ENCODE data around the gene PRR30.

Gene PRR30

GRCh38 chr2:27100036-27100435, 39.2 kb downstream of the PRR30 start:
- no peak for DNase-seq (ENCODE audit: low read depth)
- in situ Hi-C loops (cut with HindIII; ENCODE audit: low sequenced_read_pairs): no loop called here
- no peak for TF ChIP-seq CTCF (IDR thresholded peaks at IDR 0.05; ENCODE audit: low read depth, low read length, missing control alignments)
- H3K4me3 ChIP-seq (ENCODE audit: low read depth, low read length): no peak overlapping the region

GRCh38 chr2:27099334-27099955, 39.8 kb downstream of the PRR30 start:
- in situ Hi-C loops (cut with HindIII; ENCODE audit: low sequenced_read_pairs): no loop called here
- no peak for DNase-seq (ENCODE audit: low read depth)
- H3K4me3 ChIP-seq (ENCODE audit: low read depth, low read length): no peak overlapping the region
- no peak for TF ChIP-seq CTCF (IDR thresholded peaks at IDR 0.05; ENCODE audit: low read depth, low read length, missing control alignments)

- in situ Hi-C loops (cut with HindIII; ENCODE audit: low sequenced_read_pairs): no loop called here
- no peak overlapping the region for H3K4me3 ChIP-seq (ENCODE audit: low read depth, low read length)
- DNase-seq (ENCODE audit: low read depth): no peak
- no peak for TF ChIP-seq CTCF (IDR thresholded peaks at IDR 0.05; ENCODE audit: low read depth, low read length, missing control alignments)
Observed at GRCh38 chr2:27097341-27097740, 41.9 kb downstream of the PRR30 start.

- H3K4me3 ChIP-seq (ENCODE audit: low read depth, low read length): no peak overlapping the region
- DNase-seq (ENCODE audit: low read depth): no peak
- TF ChIP-seq CTCF (IDR thresholded peaks at IDR 0.05; ENCODE audit: low read depth, low read length, missing control alignments): no peak
- in situ Hi-C loops (cut with HindIII; ENCODE audit: low sequenced_read_pairs): no loop called here
Observed at GRCh38 chr2:27096748-27097297, 42.4 kb downstream of the PRR30 start.

- in situ Hi-C loops (cut with HindIII; ENCODE audit: low sequenced_read_pairs): no loop called here
- no peak overlapping the region for H3K4me3 ChIP-seq (ENCODE audit: low read depth, low read length)
Observed at GRCh38 chr2:27095745-27096651, 43.2 kb downstream of the PRR30 start.

GRCh38 chr2:27095427-27095744, 43.8 kb downstream of the PRR30 start:
- no peak for TF ChIP-seq CTCF (IDR thresholded peaks at IDR 0.05; ENCODE audit: low read depth, low read length, missing control alignments)

More at GRCh38 chr2:27095745-27096651, 43.2 kb downstream of the PRR30 start:
- TF ChIP-seq CTCF (IDR thresholded peaks at IDR 0.05; ENCODE audit: low read depth, low read length, missing control alignments): no peak
- no peak for DNase-seq (ENCODE audit: low read depth)

More at GRCh38 chr2:27095427-27095744, 43.8 kb downstream of the PRR30 start:
- DNase-seq (ENCODE audit: low read depth): no peak
- in situ Hi-C loops (cut with HindIII; ENCODE audit: low sequenced_read_pairs): no loop called here
- H3K4me3 ChIP-seq (ENCODE audit: low read depth, low read length): no peak overlapping the region

Measured in astrocyte of the cerebellum (primary cell).